DMS153 treated with DMSO at 0.1 percent for 48 hours (cell line): ENCODE data around the gene NCOR1.
A peak's percentile ranks its signal among the peaks of the same experiment; 100 is the strongest.
"Not testable (repeated sequence)": the region's sequence is repeated elsewhere in the genome, so short reads cannot be mapped to it uniquely, and the experiment has no call there.

Source experiments
- DNase-seq: peaks from one replicate; lab custom pipeline; 2025; ENCODE audit not compliant: unreplicated experiment; lab: John Stamatoyannopoulos, UW

Gene NCOR1

DNA sequence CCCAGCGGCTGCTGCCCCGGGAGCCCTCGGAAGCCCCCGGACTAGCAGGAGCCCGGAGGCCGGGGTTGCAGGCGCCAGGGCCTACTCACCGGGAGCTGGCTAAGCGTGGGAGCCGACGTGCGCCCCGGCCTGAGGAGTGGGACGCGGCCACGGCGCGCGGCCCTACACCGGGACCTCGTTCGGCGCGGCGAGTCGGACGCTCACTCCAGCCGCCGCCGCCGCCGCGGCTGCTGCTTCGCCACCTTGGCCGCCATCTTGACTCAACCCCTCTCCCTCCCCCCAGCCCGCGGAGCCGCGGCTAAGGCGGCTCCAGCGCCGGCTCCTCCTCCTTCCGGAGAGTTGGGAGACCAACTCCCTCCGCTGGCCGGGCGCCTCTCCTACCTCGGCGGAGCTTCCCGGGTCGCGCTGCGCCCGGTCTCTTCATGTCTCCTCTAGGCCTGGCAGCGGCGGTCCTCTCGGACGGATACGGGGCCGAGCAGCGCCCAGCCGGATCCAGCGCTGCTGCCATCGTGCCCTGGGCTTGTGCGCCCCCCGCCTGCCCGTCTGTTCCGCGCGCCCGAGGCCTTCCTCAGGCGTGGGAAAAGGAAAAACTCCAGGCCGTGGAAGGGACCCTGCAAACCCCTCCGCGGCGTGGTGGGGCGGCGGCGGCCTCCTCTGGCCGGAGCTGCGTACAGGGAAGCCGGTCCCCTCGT is at the start of gene NCOR1:
NCOR1 (minus strand) TSS at position 262 of the 692 bp plus-strand sequence. CDS start 20,965 bp downstream, outside the sequence.
- DNase-seq, result peak; percentile 47

- DNase-seq, result no peak
Observed at GRCh38 chr17:16262201-16262600, 46.9 kb upstream of the NCOR1 start.

GRCh38 chr17:16261049-16261448 is 45.7 kb upstream of the NCOR1 start:
- no peak for DNase-seq

DNA sequence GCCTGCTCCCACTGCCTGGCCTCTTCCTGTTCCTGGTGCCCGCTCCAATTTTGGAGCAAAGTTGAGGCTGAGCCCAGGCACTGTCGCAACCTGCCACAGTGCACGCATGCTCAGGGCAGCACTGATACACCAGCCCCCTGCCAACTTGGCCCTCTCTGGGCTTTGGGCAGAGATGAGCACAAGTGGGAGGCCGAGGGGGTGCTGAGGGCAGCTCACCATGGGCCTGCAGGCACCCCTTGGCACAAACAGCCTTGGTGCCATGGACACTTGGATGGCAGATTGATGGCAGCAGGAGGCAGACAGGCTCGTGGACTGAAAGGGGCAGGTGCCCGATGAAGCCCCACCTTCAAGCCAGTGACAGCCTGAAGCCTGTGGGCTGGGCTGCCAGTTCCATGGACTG is 44.6 kb upstream of the NCOR1 start:
- DNase-seq, result no peak

DNA sequence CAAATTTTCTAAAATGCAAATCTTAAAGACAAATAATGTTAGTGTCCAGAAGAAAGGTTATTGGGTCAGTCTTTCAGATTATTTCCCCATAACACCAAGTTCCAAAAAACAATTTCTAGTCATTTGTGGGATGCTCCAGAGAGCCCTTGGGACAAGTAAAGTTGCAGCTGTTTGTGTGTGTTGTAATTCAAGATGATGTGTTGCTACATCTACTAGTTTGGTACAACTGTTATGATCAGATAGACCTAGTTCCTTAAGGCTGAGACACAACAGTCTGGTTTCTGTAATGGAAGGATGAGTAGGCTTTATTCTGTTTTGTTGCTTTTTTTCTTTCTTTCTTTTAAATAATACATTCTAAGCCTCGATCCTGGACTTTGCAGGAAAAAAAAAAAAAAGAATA is 43.6 kb upstream of the NCOR1 start:
- no peak for DNase-seq

DNA sequence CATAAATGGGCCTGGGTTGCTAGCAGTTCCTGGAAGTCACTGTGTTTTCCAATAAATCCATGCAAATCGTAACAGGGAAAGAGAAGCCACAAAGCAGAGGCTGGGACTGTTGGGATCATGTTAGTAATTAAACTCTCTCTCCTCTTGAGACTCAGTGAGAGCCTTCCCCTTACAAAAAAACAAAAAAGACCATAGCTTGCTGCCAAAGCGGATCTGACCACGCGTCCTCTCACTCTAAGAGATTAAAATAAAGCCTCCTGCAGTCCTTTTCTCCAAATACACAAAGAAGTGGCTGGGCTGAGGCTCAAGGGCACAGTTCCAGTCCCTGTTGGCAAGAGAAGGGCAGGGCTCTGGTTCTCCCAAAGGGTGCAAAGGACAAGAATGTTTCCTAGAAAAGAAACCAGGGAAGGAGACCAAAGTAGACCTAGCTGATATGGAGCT is 40.2 kb upstream of the NCOR1 start:
- no peak for DNase-seq

GRCh38 chr17:16254773-16255400 is 39.6 kb upstream of the NCOR1 start:
- DNase-seq, result no peak

- DNase-seq, result no peak
Observed at GRCh38 chr17:16251556-16251955, 36.2 kb upstream of the NCOR1 start.

DNA sequence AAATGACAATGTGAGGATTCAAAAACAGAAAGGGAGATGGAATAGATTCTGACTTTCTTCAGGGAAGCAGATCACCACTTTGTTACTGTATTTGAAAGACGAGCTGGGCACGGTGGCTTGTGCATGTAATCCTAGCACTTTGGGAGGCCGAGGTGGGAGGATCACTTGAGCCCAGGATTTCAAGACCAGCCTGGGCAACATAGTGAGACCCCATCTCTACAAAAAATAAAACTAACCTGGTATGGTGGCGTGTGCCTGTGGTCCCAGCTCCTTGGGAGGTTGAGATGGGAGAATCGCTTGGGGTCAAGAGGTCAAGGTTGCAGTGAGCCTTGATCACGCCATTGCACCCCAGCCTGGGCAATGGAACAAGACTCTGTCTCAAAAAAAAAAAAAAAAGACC is 35.7 kb upstream of the NCOR1 start:
- no peak for DNase-seq

DNA sequence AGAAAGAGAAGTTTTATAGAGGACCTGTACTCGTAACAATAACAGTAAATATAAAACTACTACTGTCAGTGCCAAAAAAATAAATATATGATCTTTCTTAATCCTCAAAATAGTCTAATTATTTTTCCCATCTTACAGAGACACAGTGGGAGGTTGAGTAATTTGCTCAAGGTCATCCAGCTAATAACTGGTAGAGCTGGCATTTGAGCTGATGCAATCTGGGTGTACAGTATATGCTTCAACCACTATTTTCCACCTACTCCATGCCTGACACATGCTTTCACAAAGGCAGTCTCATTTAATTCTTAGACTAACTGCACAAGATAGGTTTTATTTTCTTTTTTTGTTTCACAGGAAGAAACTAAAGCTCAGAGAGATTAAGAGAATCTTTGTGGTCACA is 35.3 kb upstream of the NCOR1 start:
- no peak for DNase-seq

DNA sequence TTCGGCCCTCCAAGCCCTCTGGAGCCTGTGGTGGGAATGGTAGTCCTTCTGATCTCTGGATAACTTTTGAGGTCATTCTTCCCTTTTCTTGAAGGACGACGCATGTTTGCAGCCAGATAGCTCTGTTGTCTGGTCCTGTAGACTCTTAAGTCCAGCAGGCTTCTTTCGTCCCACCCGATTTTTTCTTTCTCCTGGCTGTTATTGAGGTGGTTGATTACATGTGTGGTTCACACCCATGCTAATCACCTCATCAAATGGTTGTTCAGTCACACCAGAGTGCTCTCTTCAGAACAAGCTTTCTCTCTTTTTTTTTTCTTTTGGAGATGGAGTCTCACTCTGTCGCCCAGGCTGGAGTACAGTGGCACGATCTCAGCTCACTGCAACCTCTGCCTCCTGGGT is 32.3 kb upstream of the NCOR1 start:
- no peak for DNase-seq

- no peak for DNase-seq
Observed at GRCh38 chr17:16243801-16244567, 28.6 kb upstream of the NCOR1 start.

DNA sequence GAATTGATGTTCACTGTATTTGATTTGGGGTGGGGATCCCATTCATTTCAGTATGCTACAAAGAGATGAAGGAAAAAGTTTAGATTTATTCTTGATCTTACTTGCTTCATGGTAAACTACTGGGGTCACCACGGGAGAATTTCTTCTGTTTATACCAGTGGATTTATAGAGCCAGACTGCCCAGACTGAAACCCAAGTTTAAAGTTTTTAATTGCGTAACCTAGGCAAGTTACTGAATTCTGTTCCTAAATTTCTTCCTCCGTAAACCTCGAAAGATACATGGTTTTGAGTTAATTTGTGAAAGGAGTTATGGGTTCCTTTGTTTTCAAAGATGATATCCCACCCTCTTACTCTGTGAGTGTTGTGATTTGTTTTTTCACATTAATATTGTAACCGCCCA is 28.1 kb upstream of the NCOR1 start:
- DNase-seq, result no peak

GRCh38 chr17:16241906-16242399 is 26.6 kb upstream of the NCOR1 start:
- DNase-seq, result no peak

DNA sequence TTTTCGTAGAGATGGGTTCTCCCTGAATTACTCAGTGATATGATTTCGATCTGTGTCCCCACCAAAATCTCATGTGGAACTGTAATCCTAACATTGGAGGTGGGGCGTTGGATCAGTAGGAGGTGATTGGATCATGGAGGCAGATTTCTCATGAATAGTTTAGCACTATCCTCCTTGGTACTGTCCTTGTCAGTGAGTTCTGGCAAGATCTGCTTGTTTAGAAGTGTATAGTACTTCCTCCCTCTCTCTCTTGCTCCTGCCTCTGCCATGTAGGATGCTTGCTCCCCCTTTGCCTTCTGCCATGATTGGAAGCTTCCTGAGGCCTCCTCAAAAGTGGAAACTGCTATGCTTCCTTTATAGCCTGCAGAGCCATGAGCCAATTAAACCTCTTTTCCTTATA is 24.6 kb upstream of the NCOR1 start:
- DNase-seq, result no peak

DNA sequence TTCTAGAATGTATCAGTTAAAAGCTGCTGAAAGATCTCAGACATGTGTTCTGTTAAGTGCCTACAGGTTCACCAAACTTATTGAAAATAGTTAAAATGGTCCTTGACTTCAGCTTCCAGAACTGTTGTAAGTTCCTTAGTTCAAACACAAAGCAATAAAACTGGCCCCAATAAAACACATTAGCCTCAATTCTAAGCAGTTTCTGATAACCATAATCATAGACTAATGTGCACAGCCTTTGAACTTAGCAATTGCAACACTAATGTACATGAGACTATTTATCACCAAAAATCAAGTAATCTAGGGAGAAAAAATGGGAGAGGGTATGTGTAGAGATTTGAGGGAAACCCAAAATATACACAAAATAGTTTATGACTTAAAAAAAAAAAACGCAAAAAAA is 17.1 kb upstream of the NCOR1 start:
- no peak for DNase-seq

- not testable (repeated sequence) for DNase-seq
Observed at GRCh38 chr17:16229912-16230561, 14.7 kb upstream of the NCOR1 start.

DNA sequence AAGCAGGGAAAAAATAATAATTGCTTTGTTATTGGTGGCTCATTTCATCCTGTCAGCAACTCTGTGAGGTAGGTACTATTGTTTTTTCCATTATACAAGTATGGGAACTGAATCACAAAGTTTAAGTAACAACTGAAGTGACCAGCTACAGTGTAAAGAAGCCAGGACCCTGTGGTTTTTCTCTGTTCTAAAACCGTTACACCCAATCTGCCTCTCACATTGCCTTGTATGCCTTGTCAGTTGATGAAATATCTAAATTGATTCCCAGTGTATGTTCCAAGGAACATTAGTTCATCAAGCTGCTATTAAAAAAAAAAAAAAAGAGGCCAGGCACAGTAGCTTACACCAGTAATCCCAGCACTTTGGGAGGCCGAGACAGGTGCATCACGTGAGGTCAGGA is 7.1 kb upstream of the NCOR1 start:
- DNase-seq, result no peak

GRCh38 chr17:16217002-16217635 is 1.8 kb upstream of the NCOR1 start, which contains the start of gene PIGL:
TSS of gene PIGL (plus strand) at chr17:16217210. CDS start at chr17:16217227, 17 bp downstream.
- peak; percentile 65 for DNase-seq

GRCh38 chr17:16216341-16217001 is 1.1 kb upstream of the NCOR1 start:
- not testable (repeated sequence) for DNase-seq
